HCT116 (cell line): ENCODE measurements around the gene OR8J3.

ENCODE experiments used
- CTCF ChIP-seq, 3 experiments: fragments of 200-600 bp in 1 of 3; sonication (generic) in 1 of 3; IDR thresholded peaks in 2 of 3; conservative IDR thresholded peaks in 1 of 3; 2 replicates each; pipeline ENCODE4 v1.5.1; 2012 to 2017; ENCODE audit warnings: low read depth in 2 of 3, low read length in 2 of 3, antibody characterized with exemption in 1 of 3, borderline replicate concordance in 1 of 3, control low read depth in 1 of 3, mild to moderate bottlenecking in 1 of 3, mixed read lengths in 1 of 3, mixed run types in 1 of 3, moderate library complexity in 1 of 3; ENCODE audit not compliant: insufficient read depth in 1 of 3
- EZH2 ChIP-seq: fragments of 200-600 bp; sonication (generic); IDR thresholded peaks from 2 replicates; pipeline ENCODE4 v1.6.1; 2017; ENCODE audit warnings: antibody characterized with exemption, mixed run types
- EZH2phosphoT487 ChIP-seq: fragments of 200-600 bp; IDR thresholded peaks from 2 replicates; pipeline ENCODE4 v1.6.1; 2018; ENCODE audit warnings: antibody characterized with exemption, borderline replicate concordance
- FOSL1 ChIP-seq: IDR thresholded peaks from 2 replicates; pipeline ENCODE4 v1.6.1; 2012; ENCODE audit warnings: low read depth
- MAX ChIP-seq: IDR thresholded peaks from 2 replicates; pipeline ENCODE4 v1.6.1; 2012
- POLR2A ChIP-seq: IDR thresholded peaks from 2 replicates; pipeline ENCODE4 v1.7.0; 2011; ENCODE audit warnings: borderline replicate concordance; ENCODE audit not compliant: insufficient read depth, insufficient read length; ENCODE audit errors: extremely low read depth
- POLR2AphosphoS5 ChIP-seq: IDR thresholded peaks from 2 replicates; pipeline ENCODE4 v1.6.1; 2011; ENCODE audit warnings: mild to moderate bottlenecking, low read depth, low read length, moderate library complexity
- SIN3A ChIP-seq: IDR thresholded peaks from 2 replicates; pipeline ENCODE4 v1.6.1; 2012; ENCODE audit warnings: low read depth

- no peak for TF ChIP-seq CTCF (IDR thresholded peaks at IDR 0.05 in 2 of 3, conservative IDR thresholded peaks at IDR 0.05 in 1 of 3; ENCODE audit: borderline replicate concordance in 1 of 3, insufficient read depth in 1 of 3, low read depth in 2 of 3, low read length in 2 of 3)
- TF ChIP-seq POLR2A, result no peak
- no peak for TF ChIP-seq POLR2AphosphoS5
- TF ChIP-seq FOSL1, result no peak
- TF ChIP-seq MAX, result no peak
- TF ChIP-seq EZH2, result no peak
- no peak for TF ChIP-seq SIN3A
- TF ChIP-seq EZH2phosphoT487, result no peak
These were observed at the start of gene OR8J3 for GRCh38 chr11:56140151-56140661.
